ENCODE data around the gene CSNK1G1.
A peak's percentile ranks its signal among the peaks of the same experiment; 100 is the strongest.
"Not testable (repeated sequence)": the region's sequence is repeated elsewhere in the genome, so short reads cannot be mapped to it uniquely, and the experiment has no call there.

Gene CSNK1G1

DNA sequence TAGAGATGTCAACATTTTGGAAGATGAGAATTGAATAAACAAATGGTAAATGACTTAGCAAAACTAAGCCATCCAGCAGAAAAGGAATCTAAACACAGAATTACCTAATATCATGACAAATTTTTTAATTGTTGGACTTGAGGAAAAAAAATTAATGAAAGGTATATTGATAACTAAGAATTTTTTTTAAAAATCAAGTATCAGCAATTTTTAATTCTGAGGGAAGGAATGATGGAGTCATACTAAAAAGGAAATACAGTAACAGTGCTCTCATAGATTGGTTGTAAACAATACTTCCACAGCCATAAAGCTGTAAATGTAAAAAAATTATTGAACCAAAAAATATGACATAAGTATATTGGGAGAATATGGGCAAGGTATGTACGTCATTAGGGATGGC lies 68.0 kb downstream of the CSNK1G1 start:
- no peak for DNase-seq

DNA sequence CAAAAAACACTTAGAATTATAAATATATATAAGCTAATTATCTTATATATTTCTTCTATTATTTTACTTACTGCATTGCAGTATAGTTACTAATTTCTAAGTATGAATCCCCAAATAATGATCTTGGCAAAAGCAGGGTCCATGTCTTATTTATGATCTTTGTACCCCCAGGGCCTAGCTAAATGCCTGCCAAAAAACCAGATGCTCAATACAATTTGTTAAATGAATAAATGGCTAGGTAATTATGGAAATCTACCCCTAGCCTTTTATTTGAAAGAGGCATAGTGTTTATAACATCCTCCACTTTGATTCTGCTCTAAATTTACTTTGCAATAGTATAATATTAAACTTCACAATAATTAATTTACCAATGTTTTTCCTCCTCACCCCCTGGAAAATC lies 69.5 kb downstream of the CSNK1G1 start:
- DNase-seq: no peak

DNA sequence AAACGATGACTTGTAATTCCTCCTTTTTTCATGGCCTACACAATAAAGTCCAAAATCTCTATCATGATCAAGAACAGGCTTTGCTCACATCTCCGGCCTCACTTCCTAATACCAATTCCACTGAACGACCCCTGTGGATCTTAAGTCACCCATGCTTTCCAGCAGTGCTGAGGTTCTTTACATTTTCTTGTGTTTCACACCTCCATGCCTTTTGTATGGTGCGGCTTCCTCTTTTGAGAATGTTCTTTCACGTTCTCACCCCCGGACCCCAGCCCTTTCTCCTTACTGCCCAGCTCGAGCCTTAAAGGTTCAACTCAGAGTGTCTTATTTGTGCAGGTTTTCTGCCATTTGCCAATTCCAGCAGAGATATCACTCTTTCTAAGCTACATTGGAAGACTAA lies 70.1 kb downstream of the CSNK1G1 start:
- DNase-seq: no peak

DNA sequence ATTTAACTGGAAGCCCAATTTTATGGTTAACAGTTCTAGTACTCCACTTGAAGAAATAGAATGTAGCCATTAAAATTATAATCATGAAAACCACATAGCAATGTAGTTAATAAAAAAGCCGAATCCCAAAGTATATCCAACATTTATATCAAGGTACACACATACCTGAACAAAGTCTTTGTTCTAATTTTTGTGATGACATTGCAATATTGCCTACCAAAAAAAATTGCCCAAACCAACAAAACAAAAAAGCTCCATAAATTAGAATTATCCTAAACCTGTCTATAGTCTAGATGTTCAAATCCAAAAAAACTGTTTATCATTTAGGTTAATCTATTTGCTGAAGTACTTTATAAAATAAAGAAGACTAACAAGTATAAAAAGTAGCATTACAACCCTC lies 70.8 kb downstream of the CSNK1G1 start:
- DNase-seq: no peak

DNA sequence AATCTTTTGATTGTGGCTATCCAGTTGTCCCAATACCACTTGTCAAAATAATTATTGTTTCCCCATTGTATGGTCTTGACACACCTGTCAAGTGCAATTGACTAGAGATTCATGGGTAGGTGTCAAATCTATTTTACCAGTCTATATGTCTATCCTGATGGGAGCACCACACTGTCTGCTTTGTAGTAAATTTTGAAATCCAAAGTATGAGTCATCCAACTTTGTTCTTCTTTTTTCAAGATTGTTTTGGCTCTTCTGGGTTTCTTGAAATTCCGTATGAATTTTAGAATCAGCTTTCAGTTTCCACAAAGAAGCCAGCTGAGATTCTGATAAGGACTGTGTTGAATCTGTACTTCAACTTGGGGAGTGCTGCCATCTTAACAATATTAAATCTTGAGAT lies 71.9 kb downstream of the CSNK1G1 start:
- DNase-seq: peak; percentile 36

DNA sequence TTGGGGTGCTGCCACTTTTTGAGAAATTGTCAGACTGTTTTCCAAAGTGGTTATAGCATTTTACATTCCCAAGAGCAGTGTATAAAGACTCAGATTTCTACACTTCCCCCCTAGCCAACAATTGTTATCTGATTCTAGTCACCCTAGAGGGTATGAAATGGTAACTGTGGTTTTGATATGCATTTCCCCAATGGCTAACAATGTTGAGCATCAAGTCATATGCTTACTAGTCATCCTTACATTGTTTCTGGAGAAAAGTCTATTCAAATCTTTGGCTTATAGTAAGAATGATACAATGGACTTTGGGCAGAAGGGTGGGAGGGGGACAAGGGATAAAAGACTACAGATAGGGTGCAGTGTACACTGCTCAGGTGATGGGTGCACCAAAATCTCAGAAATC lies 73.3 kb downstream of the CSNK1G1 start:
- no peak for DNase-seq

DNA sequence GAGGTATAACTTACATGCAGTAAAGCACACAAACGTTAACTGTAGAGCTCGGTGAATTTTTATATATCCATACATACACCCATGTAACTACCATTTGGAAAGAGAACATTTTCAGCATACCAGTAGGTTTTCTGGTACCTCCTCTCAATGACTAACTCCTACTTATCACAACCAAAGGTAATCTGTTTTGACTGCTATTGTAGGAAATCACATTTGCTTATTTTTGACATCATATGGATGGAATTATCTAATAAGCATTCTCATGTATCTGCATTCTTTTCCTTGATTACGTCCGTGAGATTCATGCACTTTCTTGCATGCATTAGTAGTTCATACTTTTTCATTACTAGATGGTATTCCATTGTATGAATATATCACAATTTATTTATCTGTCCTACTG lies 76.8 kb downstream of the CSNK1G1 start:
- peak; percentile 9 for DNase-seq

DNA sequence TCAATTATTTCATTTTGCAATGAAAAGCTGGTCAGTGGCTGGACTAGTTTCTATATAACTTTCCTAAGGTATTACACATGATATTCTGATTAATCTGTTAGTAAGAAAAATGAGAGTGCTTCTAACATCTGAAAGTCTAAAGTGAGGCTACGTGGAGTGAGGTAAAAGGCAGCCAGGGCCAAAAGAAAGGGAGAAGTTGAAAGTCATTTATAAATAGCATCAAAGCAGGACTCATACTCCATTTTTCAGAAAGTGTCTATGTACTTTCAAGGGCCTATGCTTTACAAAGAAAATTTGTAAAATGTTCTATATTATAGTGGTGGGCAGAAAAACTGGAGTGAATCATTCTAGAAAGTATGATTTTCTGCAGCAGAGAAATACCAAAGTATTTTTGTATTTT lies 80.0 kb downstream of the CSNK1G1 start:
- DNase-seq: no peak

DNA sequence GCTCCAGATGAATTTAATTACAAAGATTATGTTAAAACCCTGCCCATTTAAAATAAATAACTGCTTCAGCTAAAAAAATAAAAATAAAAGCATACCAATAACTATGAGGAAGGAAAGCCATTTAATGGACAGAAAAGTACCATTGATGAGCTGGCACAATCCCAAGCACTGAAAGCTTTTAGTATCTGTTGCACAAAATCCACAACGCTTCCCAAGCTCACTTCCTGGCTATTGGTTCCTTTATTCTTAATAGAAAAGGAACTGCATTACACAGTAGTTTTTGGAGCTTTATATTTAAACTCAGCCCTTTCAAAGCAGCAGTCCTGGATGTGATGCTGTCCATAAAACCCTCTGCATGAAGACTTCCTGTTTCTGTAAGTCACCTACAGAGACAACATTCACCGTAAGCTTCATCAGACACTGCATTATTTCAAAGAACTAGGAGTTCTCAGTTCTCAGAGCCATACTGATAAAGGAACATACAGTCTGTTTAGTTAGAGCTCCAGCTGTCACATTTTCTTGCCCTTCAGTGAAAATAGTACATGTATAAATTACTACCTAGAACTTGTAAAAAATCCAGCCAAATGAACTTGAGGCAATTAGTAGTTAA lies 81.5 kb downstream of the CSNK1G1 start:
- no peak for DNase-seq

DNA sequence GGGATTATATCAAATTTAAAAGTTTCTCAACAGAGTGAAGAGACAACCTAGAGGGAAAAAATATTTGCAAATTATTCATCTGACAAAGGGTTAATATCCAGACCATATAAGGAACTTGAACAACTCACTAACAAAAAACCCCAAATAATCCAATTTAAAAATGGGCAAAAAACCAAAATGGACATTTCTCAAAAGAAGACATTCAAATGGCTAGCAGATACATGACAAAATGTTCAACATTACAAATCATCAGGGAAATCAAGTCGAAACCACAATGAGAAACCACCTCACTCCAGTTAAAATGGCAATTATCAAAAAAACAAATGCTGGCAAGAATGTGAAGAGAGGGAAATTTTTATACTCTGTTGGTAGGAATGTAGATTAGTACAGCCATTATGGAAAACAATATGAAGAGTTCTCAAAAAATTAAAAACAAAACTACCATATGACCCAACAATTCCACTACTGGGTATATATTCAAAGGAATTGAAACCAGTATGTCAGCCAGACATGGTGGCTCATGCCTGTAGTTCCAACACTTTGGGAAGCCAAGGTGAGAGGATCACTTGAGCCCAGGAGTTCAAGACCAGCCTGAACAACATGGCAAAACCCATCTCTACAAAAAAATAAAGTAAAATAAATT lies 88.5 kb downstream of the CSNK1G1 start:
- no peak for DNase-seq

DNA sequence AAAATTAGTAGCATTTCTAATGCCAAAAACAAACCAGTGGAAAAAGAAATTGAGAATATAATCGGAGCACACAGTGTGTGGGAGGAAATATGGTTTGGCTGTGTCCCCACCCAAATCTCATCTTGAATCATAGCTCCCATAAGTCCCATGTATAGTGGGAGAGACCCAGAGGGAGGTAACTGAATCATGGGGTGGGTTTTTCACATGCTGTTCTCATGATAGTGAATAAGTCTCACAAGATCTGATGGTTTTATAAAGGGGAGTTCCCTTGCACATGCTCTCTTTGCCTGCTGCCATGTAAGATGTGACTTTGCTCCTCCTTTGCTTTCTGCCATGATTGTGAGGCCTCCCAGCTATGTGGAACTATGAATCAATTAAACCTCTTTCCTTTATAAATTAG lies 90.8 kb downstream of the CSNK1G1 start:
- DNase-seq: not testable (repeated sequence)

DNA sequence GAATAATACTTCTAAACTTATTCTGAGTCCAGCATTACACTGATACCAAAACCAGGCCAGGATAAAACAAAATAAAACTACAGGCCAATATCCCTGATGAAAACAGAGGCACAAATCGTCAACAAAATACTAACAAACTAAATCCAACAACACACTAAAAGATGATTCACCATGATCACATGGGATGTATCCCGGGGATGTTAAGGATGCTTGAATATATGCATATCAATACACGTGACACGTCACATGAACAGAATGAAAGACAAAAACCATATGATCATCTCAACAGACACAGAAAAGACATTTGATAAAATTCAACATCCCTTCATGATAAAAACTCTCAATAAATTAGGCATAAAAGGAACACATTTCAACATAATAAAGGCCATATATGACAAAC lies 91.5 kb downstream of the CSNK1G1 start:
- DNase-seq: no peak

DNA sequence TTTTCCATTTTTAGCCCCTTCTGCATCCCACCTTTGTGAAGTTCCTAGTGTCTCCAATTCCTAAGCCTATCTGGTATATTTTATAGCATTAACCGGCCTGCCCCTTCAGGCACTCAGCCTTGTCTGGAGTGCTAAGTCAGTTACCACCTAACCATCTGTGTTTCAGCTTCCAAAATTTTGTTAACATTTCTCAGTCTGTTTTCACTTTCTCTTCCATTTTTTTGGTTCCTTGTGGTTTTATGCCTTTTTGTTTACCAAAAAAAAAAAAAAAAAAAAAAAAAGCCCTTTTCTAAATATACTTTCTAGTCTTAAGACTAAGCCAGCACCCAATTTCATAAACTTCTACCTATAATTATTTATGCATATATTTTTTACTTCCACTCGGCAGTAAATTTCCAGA lies 92.4 kb downstream of the CSNK1G1 start:
- no peak for DNase-seq

DNA sequence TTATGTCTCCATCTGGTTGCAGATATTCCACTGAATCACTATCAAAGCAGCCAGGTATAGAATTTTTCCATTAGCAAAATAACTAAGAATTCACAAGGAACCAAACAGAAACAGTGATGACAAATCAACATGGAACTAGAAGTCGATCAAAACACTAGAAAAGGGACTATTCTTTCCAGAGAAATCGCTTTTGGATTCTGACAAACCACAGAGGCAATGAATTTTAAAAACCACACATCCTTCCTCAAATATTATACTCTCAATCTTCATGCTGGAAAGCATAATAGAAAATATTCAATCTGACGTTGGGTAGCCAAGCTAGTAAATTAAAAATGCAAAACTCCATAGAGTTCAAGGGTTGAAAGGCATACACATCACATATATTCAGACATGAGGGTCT lies 99.9 kb downstream of the CSNK1G1 start:
- no peak for DNase-seq

DNA sequence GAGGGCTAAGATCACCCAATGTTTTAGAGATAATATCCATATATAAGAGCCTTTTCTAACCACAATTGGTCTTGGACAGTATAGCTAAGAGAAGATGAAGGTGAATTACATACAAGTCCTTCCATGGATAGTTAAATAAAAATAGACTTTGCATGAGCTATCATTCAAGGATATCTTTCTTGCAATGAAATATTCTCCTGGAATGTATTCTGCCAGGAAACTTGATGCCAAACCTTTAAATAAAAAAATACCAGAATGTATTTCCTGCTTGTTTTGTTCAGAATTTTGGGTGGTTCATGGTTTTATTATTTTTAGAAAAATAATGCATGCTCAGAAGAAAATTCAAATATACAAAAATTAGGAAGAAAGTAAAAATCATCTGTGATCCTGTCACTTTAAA lies 104.3 kb downstream of the CSNK1G1 start:
- DNase-seq: no peak

DNA sequence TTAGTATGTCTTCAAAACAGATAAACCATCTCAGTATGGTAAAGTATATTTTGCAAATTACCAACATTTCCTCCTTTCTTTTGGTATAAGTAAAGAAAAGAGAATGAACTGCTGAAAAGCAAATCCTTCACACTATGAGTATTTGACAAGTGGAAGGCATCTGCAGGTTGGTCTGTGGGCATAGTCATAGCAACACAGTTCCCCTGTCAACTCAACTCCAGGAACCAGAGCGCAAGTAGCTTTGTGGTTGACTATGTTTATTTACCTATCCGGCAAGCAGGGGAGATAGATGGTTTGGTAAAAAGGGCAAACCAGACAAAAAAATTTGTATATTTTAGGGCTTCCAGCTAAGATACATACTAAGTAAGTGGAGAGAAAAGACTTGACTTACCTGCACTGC lies 104.9 kb downstream of the CSNK1G1 start:
- DNase-seq: no peak

DNA sequence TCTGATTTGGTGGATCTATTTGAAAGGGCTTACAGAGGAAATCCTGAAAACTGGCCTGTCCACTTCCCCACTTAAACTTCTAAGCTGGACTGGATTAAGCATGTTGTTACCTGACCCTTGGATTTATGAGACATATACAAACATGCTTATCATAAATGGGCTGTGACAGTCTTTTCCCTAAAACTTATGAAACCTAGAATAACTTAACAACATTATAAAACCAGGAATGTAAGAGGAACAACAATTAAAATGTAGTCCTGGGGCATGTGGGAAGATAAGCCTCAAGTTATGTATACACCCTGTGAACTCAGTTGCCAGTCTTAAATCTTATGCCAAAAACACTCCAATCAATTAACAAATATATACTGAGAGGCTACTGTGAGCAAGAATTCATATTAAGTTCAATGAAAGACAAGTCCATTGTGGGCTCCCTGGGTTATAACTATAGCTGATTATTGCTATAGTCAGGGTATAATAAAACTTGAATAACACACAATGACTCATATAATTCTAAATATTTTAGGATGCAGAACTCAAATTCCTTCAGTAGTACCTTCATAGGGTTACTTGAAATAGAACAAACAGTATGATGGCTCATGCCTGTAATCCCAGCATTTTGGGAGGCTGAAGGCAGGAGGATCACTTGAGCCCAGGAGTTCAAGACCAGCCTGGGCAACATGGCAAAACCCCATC lies 105.9 kb downstream of the CSNK1G1 start:
- DNase-seq: peak; percentile 50

DNA sequence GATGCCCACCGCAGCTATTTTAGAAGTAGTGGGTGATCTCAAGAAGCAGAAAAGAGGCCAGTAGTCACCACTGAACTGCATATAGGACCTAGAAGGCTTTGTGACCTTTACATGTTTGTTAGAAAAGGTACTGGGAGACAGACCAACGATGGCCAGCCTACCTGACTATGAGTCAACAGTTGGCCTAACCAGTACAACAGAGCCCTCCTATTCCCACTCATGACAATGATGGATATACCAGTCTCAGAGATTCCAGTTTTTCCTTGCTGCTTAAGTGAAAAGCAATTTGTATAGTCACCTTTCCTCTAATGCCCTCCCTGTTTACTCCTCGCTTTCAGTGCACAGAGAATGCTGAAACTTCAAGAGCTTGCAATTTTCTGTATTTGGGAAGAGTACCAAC lies 106.6 kb downstream of the CSNK1G1 start:
- DNase-seq: no peak

DNA sequence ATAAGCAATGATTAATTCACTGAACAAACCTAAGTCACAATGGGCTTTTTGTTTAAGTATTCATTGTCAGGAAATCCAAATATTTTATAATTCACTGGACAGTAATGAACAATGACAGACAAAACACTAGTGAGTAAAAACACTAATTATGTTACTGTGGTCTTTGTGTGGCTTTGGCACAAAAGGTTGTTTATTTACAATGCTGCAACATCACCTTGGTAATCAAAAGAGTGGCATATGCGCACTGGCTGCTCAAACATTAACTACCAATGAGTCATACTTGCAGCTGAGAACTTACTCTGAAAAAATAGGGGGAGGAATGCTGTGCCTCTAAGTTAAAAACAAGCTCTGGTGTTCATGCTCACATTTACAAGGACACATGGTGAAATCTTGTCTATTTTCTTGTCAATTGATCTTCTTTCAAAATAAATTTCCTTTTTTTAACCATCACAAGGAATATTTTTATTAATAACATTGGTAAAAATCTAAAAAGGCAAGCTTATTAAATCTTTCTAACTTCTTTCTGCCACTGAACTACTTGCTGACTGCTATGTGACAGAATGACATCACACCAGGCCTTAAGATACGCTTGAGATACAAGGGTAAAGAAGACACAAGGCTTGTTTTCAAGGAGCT lies 107.9 kb downstream of the CSNK1G1 start:
- peak; percentile 82 for DNase-seq

DNA sequence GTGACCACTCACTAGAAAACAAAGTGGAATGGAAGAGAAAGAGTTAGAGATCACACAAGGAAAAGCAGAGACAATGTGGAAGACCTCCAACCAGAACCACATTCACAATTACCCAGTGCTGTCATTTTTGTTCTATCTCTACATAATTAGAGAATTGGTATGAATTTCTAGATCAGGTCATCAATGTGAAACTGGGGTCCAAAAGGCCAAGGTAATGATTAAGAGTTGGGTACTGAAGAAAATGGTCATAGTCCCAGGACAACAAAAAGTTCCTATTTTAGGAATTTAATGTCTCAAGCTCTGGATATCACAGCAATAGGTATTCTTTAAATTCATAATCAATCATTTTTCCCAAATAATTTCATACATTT lies 108.5 kb downstream of the CSNK1G1 start:
- no peak for DNase-seq

DNA sequence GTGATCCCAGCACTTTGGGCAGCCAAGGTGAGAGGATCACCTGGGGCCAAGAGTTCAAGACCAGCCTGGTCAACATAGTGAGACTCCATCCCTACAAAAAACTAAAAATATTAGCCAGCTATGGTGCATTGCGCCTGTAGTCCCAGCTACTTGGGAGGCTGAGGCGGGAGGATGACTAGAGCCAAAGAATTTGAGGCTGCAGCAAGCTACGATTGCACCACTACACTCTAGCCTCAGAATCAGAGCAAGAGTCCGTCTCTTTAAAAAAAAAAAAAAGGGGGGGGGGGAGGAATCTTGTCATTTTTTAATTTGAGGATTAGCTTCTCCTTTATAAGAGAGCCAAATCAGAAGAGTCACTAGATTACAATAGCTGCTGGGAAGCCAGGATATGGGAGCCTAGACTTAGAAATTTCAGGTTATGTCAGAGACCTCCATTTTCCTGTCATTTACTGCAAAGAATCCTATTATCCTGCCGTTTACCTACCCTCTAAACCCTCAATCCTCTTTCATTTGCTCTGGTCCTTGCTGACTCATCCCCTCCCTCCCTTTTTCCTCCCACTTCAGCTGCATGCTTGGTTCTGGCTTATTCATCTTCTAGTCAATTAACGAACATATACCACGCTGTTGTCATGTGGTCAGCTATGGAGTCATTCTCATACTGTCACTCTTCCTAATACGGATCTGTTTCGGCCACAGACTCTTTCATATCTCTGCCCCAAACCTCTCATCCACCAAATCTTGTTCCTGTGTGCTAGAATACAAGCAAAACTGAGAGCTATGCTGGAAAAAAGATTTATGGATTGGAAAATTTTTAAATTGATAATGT lies 109.4 kb downstream of the CSNK1G1 start:
- peak; percentile 86 for DNase-seq

DNA sequence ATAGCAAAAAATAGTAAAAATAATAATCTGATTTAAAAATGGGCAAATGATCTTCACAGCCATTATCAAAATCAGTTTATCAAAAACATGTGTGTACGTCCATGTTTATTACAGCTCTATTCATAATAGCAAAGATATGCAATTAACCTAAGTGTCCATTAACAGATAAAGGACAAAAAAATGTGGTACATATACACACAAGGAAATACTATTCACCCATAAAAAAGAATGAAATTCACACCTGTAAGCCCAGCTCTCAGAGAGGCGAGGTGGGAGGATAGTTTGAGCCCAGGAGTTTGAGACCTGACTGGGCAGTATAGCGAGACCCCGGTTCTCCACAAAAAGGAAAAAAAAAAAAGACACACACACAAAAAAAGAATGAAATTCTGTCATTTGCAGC lies 110.6 kb downstream of the CSNK1G1 start:
- no peak for DNase-seq

DNA sequence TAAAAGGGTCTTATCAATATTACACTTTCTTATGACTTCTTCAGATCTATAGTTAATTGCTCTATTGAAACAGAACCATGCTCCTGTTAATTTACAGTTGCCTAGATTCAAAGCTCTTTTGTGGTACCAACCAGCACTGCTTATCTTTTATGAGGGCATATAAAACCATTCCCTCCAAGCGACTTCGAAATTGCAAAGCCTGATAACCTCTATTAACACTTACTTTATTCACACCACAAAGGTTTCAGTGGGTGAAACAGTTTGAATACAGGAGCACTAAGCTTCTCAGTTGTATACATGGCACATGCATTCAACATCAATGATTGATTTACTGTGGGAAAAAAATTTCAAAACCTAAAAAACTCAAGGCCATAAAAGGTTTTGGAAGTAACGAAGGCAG lies 118.3 kb downstream of the CSNK1G1 start:
- no peak for DNase-seq

Measured in fibroblast of skin of abdomen (primary cell).